Measurements from ENCODE around the gene ZMYND19.
"Not testable (repeated sequence)": the region's sequence is repeated elsewhere in the genome, so short reads cannot be mapped to it uniquely, and the experiment has no call there.

The ZMYND19 gene

GRCh38 chr9:137556069-137556838, 34.1 kb downstream of the ZMYND19 start:
- no peak for DNase-seq (ENCODE audit: low spot score)

- no peak for DNase-seq (ENCODE audit: low spot score)
Measured at GRCh38 chr9:137555179-137555578, 35.1 kb downstream of the ZMYND19 start.

DNA sequence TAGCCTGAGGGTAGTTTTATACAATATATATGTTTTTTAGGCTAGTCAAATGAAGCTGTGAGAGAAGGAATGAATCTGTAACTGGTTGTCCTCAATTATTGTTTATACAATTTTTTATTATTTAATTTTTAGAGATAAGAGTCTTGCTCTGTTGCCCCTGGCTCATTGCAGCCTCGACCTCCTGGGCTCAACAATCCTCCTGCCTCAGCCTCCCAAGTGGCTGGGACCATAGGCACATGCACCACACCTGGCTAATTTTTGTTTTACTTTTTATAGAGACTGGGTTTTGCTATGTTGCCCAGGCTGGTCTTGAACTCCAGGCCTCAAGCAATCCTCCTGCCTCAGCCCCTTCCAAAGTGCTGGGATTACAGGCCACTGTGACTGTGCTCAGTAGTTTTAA, 36.0 kb downstream of the ZMYND19 start:
- no peak for DNase-seq (ENCODE audit: low spot score)

- DNase-seq (ENCODE audit: low spot score) = not testable (repeated sequence)
Measured at GRCh38 chr9:137553654-137554053, 36.7 kb downstream of the ZMYND19 start.

DNA sequence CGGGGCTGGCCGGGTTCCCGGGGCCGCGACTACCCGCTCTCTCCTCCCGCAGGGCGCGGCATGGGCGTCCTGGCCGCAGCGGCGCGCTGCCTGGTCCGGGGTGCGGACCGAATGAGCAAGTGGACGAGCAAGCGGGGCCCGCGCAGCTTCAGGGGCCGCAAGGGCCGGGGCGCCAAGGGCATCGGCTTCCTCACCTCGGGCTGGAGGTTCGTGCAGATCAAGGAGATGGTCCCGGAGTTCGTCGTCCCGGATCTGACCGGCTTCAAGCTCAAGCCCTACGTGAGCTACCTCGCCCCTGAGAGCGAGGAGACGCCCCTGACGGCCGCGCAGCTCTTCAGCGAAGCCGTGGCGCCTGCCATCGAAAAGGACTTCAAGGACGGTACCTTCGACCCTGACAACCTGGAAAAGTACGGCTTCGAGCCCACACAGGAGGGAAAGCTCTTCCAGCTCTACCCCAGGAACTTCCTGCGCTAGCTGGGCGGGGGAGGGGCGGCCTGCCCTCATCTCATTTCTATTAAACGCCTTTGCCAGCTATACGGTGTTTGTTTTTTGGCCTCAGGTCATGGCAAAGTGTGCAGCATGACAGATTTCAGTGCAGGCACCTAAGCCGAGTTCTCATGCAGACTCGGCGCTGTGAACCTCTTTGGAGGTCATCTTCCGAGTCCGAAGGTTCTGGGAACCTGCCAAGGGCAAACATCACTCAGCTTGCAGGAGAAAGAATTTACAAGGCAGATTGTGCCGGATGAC, 38.1 kb downstream of the ZMYND19 start:
- DNase-seq (ENCODE audit: low spot score) = peak; percentile 20

DNA sequence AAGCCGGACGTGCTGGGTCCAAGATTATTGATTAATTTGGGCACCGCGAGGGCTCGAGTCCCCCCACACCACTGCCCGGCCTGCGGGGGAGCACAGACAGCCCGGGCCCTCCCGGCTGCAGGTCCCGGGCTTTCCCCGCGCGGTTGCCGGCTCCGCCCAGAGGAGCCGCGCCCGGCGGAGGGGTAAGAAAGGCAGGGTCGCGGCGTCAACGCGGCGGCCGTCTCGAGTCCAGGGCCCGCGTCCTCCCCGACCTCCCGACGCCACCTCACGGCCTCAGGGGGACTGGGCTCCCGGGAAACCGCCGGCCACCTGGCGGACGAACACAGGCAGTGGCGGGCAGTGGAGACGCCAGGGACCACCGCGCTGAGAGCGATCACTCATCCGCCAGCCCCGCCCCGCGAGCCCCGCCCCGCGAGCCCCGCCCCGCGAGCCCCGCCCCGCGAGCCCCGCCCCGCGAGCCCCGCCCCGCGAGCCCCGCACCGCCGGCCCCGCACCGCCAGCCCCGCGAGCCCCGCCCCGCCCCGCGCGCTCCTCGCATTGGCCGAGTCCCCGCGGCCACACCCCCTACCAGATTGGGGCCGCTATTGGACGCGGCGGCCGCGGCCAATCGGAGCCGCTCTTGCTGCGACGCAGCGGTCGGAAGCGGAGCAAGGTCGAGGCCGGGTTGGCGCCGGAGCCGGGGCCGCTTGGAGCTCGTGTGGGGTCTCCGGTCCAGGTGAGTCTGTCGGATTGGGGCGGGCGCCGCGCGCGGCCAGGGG, 38.9 kb downstream of the ZMYND19 start, which contains the start of gene MRPL41:
TSS of gene MRPL41 (plus strand) at position 616 of the 758 bp plus-strand sequence. CDS start 203 bp downstream, outside the sequence.
- peak; percentile 77 for DNase-seq (ENCODE audit: low spot score)

GRCh38 chr9:137550958-137551263, 39.4 kb downstream of the ZMYND19 start:
- not testable (repeated sequence) for DNase-seq (ENCODE audit: low spot score)

- peak; percentile 31 for DNase-seq (ENCODE audit: low spot score)
Measured at GRCh38 chr9:137550231-137550621, 40.1 kb downstream of the ZMYND19 start, which contains the start of gene PNPLA7. PNPLA7 (minus strand) TSS chr9:137550402; CDS start chr9:137550197, 205 bp downstream.

- DNase-seq (ENCODE audit: low spot score) = no peak
Measured at GRCh38 chr9:137547687-137548543, 42.4 kb downstream of the ZMYND19 start.

- DNase-seq (ENCODE audit: low spot score) = no peak
Measured at GRCh38 chr9:137545123-137545522, 45.2 kb downstream of the ZMYND19 start.

GRCh38 chr9:137544176-137544760, 46.0 kb downstream of the ZMYND19 start:
- no peak for DNase-seq (ENCODE audit: low spot score)

GRCh38 chr9:137543237-137543963, 46.9 kb downstream of the ZMYND19 start:
- DNase-seq (ENCODE audit: low spot score) = no peak

- no peak for DNase-seq (ENCODE audit: low spot score)
Measured at GRCh38 chr9:137542486-137542885, 47.8 kb downstream of the ZMYND19 start.

DNA sequence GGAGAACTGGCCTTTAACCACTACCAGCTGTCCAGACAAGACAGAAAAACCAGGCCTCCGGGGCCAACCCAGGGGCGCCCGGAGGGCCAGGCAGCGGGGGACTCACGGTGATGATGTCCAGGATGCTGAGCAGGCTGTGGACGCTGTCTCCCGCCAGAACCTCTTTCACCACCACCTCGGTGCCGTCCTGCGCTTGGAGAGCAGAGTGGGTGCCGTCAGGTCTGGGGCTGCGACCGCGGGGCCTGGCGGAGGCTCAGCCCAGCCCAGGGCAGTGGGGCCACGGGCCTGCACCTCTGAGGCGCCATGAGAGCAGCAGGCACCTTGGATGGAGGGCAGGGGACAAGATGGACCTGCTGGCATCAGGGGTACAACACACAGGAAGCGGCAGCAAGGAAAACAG, 49.8 kb downstream of the ZMYND19 start:
- no peak for DNase-seq (ENCODE audit: low spot score)

DNA sequence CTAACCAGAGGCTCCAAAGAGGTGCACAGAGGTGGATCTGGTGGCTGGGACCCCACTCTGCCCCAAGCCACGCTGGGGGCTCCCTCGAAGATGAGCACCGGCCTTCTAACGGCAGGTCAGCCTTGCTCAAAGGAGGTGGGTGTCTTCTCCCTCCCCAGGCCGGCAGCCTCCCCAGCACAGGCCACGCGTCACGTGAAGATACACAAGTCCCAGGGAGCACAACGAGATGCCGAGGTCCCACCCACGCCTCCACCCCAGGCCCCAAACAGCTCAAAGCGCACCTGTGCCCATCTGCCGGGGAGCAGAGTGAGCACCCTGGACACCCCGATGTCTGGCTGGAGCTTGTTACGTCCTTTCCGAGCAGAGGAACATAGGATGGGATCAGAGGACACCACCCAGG, 52.3 kb downstream of the ZMYND19 start:
- DNase-seq (ENCODE audit: low spot score) = no peak

DNA sequence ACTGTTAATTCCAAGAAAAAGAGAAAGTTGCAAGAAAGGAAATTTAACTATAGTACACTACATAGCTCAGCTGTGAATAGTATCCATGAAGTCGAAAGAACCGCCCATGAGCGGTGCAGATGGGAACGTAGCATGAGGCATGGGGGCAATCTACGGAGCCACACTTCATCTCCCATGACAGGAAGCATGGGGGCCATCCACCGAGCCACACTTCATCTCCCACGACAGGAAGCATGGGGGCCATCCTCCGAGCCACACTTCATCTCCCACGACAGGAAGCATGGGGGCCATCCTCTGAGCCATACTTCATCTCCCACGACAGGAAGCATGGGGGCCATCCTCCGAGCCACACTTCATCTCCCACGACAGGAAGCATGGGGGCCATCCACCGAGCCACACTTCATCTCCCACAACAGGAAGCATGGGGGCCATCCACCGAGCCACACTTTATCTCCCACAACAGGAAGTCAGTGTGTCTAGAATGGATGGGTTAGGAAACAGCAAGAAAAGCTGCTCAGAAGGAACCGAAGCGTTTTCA, 53.6 kb downstream of the ZMYND19 start:
- DNase-seq (ENCODE audit: low spot score) = not testable (repeated sequence)

GRCh38 chr9:137535120-137535428, 55.2 kb downstream of the ZMYND19 start:
- DNase-seq (ENCODE audit: low spot score) = no peak

DNA sequence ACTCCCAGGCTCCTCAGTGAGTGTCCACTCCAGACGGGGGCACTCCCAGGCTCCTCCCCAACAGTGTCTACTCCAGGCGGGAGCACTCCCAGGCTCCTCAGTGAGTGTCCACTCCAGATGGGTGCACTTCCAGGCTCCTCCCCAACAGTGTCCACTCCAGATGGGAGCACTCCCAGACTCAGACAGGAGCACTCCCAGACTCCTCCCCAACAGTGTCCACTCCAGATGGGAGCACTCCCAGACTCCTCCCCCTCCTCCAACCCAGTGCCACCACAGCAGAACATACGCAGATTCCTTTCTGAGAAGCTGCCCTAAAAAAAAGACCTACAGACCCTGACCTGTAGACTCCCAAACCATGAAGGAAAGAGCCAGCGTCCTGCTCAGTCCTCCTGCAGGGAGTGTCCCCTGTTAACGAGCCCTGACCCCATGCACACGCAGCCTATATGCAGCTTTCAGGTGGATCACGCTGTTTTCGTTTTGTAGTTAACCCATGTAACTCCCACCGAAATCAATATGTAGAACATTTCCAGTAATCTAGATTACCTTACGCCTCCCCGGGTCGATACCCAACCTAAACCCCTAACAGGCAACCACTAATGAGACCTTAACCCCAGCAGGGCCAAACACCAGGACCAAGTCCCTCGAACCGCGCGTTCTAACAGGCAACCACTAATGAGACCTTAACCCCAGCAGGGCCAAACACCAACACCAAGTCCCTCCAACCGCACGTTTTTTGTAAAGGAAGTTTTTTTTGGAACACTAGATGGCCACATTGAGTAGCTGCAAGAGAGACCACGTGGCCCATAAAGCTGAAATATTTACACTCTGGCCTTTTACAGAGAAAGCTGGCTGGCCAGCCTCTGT, 55.8 kb downstream of the ZMYND19 start:
- peak; percentile 55 for DNase-seq (ENCODE audit: low spot score)

DNA sequence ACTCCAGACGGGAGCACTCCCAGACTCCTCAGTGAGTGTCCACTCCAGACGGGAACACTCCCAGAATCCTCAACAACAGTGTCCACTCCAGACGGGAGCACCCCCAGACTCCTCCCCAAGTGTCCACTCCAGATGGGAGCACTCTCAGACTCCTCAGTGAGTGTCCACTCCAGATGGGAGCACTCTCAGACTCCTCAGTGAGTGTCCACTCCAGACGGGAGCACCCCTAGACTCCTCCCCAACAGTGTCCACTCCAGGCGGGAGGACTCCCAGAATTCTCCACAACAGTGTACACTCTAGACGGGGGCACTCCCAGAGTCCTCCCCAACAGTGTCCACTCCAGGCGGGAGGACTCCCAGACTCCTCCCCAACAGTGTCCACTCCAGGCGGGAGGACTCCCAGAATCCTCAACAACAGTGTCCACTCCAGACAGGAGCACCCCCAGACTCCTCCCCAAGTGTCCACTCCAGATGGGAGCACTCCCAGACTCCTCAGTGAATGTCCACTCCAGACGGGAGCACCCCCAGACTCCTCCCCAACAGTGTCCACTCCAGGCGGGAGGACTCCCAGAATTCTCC, 57.3 kb downstream of the ZMYND19 start:
- not testable (repeated sequence) for DNase-seq (ENCODE audit: low spot score)
